D341Med (cell line): ENCODE measurements around the gene PJA2.

ENCODE experiments used
- DNase-seq: peaks from one replicate; pipeline ENCODE4 v3.0.0; 2012; ENCODE audit warnings: low spot score

Gene PJA2

DNA sequence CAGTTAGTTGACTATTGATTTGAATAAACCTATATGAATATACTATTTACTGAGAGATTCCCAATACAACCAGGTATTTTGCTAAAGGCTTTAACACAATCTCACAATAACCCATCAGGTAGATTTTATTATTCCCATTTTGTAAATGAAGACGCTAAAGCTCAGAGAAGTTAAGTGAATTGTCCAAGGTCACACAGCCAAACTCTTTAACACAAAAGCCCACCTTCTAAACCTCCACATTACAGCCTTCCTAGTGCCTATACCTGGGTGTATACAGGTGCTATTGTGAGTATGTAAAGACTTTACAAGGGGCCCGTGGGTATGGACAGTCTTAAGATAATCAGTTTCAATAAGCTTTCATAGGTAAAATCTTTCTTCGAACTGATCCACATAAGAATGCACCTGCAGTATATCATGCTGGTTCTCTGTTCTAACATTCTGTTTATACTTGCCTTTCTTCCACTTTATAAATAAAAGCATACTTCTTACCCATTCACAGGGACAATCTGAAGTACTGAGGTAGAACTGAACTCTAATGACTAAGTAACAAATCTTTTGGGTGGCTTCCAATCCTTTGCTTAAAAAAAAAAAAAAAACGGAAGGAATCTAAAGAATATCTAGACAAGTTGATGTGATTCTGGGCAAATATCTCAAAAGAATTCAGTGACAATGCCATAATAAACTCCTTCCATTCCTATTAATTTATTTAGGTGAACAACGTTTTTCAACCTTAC, 59.1 kb downstream of the PJA2 start:
- DNase-seq, result no peak

DNA sequence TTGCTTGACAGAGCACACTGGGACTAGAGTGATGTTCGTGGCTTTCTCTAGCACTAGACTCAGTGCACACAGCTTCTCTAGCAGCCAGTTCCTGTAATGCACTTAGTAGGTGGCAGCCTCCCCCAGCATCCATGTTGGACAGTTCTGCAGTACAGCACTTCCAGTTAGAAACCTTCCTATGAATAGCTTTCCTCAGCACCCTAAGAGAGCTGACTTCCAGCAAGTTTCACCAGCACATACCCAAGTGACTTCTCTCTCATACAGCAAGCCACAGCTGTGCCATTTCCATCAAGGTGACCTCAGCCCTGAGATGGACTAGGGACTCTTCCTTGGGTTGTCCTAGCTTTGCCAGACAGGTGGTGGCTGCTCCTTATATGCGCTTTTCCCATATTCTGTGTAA, 60.4 kb downstream of the PJA2 start:
- DNase-seq, result no peak

DNA sequence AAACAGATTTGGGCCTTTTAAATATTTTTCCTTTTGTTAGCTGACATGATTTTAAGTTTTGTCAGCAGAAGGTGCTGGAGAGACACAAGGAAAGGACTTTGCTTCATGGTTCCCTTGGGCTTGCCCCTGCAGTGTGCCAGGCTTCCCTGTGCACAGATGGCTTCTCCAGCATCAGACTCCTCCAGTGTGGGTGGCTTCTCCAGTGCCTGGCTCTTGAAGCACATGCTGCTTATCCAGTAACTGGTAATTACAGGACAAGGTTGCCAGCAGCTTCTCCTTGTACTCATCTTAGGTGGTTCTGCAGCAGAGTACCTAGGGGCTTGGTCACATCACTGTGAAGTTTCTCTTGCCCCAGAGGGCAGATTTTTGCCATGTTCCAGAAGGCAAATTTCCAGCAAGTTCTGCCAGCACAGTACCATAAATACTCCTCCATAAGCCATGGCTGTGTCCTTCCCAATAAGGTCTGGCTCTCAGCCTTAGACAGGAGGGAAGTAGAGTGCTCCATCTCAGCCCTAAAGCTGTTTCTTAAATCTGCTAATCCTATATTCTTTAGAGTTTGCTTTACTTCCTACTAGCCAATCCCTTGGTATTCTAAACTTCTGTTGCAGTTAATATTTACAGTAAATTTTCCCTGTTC, 62.4 kb downstream of the PJA2 start:
- DNase-seq, result peak; percentile 51

DNA sequence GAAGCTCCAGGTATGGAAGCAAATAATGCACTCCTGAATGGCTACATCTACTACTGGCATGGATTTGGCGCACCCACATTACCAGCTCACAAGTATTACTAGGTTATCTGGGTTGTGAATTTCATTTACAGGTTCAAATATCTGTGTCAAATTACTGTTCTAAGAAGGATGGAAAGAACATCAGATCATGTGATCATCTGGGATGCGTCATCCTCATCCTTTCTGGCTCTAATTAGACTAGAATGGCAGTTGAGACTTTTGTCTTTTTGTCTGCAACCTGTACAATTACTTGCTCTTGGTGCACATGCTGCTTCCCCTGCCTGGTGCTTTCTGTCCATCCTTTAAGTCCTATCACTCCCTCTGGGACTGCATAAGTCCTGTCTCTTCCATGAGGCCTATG, 64.1 kb downstream of the PJA2 start:
- no peak for DNase-seq

DNA sequence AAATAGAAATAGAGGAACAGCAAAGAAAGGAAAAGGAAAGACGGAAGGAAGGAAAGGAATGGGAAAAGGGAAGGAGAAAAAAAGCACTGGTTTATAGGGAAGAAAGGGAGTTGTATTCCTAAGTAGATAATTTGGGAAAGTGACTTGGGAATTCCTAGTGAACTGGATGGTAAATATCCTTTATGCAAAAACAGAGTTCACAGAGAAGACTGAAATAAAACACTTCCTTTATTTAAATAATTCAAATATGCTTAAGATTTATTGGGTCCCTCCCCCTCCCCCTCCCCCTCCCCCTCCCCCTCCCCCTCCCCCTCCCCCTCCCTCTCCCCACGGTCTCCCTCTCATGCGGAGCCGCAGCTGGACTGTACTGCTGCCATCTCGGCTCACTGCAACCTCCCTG, 69.4 kb downstream of the PJA2 start:
- no peak for DNase-seq

DNA sequence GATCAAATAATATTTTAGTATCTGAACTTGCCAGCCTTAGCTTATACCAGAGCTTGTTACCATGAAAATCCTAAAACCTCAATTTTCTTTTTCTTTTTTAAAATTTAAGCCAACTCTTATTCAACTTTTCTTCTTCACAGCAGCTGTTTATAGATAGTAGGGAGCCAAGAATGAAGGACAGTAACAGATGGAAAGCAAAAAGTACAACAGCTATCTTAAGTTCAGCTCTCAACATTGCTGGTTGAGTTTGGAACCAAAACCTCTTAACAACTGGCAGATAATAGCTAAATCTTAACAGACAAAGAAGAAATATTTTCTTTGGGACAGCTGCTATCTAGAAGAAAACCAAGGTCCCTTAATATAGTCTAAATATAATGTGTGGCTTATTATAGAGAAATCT, 74.7 kb downstream of the PJA2 start:
- DNase-seq, result no peak

DNA sequence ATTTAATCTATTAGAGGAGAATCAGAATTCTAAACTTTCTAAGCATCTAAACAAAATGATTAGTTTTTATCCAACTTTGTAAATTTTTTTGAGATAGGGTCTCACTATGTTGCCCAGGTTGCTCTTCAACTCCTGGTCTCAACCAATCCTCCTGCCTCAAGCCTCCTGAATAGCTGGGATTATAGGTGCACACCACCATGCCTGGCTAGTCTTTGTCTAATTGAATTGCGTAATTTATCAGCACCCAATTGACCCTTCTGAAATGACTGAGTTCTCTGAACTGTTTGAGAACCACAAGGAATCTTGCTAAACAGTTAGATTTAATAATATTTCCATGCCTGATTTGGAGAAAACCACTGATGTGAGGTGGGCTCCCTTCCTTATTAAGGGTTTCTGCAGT, 75.7 kb downstream of the PJA2 start:
- DNase-seq, result no peak

DNA sequence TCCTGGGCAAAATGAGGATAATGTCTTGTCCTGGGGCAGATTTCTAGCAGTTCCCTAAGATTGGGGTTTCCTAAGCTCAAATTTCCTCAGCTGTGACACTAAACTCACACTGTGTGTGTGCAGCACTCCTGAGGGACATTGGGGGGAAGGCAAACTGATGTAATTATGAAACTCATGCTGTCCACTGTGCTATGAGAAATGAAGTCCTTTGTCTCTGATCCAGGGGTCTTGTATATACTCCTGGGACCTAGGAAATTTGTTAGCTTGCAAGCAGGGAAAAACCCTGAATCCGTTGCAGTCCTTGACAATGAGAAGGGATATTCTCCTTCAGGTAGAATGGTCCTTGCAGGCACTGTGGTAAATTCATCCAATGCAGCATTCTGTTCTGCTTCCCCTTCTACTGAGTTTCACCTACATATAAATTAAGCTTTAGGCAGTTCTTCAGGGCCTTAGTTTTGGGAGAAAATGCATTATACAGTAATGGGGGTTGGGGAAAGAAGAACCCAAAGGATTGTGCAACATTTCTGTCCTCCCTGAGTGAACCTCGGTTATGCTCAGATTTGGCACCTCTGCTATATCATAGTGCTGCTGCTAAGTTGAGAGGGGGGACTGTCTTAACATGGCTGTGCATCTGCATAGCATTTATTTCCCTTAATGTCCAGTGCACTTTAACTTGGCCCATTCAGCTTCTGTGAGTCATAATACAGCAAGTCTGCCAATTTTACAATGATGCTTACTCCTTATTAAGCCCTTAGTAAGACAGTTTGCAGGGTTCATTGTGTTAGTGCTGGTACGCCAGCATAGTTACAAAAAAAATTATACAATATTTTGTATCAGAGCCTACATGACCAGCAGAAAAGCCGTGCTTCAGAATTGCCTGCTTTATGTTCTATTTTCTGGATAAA, 80.2 kb downstream of the PJA2 start:
- no peak for DNase-seq

DNA sequence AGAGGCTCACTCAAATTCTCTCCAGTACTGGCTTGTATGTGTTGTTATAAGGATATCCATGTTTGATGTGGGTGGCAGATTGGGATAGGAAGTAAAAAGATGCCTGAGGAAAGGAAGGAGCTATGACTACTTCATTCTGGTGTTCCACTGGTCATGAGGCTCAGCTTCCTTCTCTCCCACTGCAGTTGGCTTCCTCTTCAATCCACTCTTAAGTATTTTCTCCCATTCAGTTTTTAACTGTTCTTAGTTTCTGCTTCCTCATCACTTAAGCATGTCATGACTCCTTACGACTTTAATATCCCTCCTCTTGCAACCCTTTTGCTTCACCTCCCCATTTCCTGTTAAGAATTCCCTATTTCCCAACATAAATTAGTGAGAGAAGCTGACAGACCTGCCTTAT, 81.1 kb downstream of the PJA2 start:
- DNase-seq, result no peak

DNA sequence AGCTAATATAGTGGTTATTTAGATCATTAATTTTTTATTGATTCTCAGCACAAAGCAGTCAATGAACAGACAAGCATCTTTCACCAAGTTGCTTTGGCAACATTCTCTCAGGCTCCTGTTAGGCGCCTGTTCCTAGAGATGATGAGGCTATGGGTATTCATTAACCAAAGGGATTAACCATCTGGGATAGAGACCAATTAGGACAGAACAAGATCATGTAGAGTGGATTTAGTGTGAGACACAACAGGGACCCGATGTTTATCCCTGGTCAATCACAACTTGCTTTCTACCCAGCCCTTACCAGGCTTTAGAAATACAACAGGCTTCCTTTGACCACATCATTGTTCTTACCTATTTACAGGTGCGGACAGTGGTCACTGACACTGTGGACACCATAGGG, 82.2 kb downstream of the PJA2 start:
- peak; percentile 33 for DNase-seq

DNA sequence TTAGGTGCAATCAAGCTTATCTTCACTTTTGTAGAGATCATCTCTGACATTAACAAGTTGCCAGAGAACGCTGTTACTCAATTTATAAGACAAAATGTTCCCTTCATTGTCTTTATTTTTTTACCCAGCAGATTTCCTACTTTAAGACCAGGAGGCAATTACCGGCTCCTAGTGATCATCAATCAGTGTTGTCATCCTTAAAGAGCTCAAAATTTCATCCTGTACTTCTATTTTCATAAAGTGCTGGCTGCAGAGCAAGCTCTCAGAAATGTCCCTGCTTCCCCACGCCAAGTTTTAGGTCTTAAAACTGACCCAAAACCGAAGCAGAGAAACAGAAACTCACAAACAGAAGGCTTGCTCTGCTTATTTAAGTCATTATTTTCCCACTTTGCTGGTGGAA, 82.9 kb downstream of the PJA2 start:
- DNase-seq, result no peak

DNA sequence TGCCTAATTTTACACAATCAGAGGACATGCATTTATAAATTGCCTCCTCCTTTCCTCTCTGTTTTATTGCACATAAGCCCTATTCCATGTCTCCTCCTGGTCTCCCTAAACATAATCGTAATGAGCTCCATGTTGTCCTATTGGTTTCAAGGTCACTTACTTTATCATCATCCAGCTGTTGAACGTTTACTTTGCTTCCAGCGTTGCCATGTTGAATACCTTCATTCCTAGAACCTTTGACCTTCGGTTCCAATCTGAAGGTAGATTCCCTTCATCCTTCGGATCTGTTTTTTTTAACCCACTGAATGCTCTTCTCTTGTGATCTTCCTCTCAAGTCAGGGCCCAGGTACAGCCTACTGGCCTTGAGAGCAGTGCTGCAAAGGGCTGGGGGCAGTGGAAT, 84.3 kb downstream of the PJA2 start:
- DNase-seq, result no peak

DNA sequence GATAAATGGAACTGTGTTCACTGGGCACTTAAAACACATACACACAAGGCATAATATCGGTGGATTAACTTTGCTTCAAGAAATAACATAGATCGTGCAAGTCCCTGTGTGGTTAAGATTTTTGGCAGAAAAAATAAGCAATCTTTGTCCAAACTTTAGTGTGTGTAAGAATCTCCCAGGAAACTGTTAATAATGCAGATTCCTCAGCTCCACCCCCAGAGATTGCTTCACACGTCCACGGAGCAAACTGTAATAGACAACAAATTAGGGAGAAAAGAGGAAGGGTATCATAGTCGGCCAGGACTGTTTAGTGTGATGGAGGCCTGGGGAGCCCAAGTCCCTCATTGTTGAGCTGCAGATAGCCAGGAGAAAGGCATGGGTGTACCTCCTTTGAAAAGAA, 84.8 kb downstream of the PJA2 start:
- no peak for DNase-seq

DNA sequence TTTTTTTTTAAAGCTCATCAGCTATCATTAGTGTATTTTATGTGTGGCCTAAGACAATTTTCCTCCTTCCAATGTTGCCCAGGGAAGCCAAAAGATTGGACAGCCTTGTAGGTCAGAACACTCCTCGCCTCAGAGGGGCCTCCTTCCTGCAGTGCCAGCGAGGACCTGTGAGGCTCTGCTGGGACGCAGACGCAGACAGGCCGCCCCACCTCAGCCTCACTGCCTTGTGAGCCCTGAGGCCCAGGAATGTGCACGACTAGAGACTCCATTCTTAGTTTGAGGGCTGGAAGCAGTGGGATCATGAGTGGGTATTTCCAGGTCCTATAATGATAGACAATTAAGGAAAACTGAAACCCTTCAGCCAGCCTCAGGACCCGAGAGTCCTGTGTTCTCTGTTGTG, 85.4 kb downstream of the PJA2 start:
- DNase-seq, result no peak

DNA sequence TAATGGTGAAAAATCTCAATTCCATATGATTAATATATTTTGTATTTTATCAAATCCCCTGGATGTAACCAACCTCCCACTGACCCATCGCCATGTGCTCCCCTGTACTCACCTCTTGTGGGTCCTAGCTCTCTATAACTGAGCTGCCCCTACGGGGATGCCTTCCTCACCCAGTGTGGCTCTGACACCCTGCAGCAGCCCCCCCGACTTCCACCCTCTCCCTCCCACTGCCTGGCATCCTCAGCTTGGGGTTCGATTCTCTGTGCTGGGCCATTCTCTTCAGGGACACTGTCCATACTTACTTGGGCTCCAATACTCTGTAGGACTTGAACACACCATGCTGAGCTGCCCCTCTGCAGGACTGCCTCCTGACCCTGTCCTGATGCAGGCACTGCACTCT, 87.1 kb downstream of the PJA2 start:
- no peak for DNase-seq

DNA sequence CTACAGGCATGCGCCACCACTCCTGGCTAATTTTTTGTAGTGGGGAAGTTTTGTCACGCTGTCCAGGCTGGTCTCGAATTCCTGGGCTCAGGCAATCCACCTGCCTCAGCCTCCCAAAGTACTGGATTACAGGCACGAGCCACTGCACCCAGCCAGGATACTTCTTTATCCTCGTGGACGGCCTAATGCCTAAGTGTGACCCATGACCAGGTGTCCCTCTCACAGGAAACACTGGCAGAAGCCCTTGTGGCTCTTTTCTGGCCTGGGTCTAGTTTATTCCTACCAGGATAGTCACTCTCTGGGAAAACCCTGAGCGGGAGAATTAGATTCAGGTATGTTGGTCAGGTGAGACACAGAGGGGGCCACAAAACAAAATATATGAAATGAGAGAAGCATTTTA, 90.4 kb downstream of the PJA2 start:
- DNase-seq, result no peak

DNA sequence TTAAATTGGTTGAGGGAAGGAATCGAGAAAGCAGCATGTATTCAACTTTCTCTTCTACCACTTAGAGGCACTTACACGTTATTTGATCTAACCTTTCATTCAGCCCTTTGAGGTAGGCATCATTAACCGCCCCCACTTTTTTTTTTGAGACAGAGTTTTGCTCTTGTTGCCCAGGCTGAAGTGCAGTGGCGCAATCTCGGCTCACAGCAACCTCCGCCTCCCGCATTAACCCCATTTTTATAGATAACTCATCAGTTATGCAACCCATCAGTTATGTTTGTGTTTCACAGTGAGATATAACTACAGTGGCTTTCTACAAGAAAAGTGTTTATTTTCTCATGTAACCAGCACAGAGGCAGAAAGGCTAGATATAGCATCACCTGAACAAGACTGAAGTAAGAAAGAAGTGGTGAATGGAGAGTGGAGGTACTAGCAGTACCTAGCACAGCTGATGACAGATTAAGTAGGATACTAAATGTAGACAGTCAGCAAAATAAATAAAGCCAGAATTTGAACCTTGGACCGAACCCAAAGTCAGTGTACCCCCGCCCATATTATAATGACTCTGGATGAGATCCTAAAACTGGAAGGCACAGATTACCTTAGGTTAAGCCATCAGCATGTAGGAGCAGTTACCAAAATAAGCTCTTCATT, 91.2 kb downstream of the PJA2 start:
- DNase-seq, result no peak

DNA sequence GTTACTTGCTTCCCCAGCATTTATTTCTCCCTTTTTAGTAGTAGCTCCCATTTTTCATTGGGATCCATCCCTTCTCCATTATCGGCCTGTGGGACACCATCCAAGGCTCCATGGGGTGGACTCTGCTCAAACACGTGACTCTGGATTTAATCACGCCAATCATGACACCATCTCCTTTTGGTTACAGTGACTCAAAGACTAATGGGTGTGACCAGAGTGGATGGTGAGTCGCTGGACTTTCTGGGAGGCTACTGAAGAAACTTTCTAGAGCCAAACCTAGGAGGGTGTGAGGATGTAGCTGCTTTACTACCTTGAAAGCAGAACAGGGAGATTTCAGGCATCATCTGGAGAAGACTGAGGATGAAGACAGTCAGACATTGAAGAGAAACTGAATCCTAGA, 93.1 kb downstream of the PJA2 start:
- no peak for DNase-seq

DNA sequence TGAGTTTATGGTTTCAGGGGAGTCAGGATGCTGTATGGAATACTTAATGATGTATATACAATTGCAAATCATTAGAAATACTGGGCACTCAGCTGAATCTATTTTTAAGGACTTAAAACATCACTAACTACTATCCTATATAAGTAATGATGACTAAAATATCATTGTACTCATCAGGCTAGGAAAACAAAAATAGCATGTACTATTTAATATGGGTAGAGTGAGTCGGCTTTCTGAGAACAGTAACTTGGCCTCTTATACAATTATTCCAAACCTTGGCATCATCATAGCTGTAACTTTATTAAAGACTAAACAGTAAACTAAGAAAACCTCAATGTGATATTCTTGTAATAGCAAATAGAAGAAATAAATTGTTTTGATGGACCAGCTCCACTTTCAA, 94.5 kb downstream of the PJA2 start:
- DNase-seq, result no peak

DNA sequence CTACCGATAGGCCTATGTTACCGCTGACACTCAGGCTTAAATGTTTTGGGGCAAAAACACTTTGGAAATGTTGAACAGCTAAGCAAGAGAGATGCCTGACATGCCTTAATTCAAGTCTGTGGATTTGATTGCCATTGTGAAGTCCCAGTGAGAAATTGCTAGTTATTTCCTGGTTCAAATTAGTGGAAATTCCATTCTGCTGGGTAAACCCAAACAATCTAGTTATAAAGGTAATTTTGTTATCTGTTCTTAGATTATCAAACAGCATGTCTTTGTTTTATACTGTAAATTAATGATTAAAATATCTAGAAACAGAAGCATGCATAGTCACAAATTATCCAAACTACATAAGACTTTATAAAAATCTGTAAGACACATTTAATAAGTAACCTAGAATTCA, 96.6 kb downstream of the PJA2 start:
- no peak for DNase-seq

DNA sequence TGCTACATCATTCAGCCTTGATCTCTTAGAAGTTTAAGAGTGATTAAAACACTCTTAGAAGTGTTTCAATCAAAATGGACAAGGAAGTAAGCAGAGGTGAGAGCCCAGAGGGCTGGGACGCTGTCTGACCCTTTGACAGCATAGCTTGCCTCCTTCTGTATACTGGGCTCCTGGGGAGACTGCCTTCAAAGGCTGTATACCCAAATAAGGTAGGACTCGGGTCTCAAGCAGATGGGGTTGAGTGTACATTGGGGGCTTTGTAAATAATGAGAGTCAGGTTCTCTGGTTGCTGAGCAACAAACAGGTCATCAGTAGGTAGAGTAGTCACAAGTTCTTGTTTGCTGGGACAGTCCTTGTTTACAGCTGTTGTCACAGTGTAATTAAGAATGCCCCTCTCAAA, 97.1 kb downstream of the PJA2 start:
- DNase-seq, result no peak

DNA sequence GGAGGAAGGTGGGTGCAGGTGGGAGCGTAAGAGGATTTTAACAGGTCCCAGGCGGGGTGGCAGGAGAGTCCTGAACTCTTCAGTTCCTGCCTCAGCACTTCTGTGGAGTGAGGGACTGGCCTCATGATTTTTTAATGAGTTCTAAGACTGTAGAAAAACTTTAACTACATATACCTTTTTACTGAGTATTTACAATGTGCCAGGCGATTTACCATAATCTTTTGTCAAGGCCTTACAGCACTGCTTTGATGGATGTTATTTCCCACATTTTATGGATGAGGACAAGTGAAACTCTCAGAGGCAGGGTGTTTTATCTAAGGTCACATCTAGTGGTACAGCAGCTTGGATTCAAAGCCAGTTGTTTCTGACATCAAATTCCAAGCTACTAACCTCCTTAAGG, 99.5 kb downstream of the PJA2 start:
- DNase-seq, result no peak
